HUDEP-2 (cell line): ENCODE measurements around the gene PACRG.
"Not testable (repeated sequence)": the region's sequence is repeated elsewhere in the genome, so short reads cannot be mapped to it uniquely, and the experiment has no call there.

Source experiments
- DNase-seq, 76 experiments: peaks; one replicate each; lab custom pipeline; 2025; ENCODE audit not compliant: unreplicated experiment in 76 of 76; lab: John Stamatoyannopoulos, UW

PACRG gene

GRCh38 chr6:163298079-163298830 lies 570.5 kb downstream of the PACRG start:
- no peak for DNase-seq

DNA sequence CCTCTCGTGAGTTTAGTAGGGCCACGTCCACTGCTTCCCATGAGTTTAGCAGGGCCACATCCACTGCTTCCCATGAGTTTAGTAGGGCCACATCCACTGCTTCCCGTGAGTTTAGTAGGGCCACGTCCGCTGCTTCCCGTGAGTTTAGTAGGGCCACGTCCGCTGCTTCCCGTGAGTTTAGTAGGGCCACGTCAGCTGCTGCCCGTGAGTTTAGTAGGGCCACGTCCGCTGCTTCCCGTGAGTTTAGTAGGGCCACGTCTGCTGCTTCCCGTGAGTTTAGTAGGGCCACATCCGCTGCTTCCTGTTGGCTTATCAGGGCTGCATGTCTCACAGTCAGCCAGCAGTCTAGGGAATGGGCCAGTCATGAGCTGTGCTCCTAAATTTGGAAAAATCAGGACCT lies 573.1 kb downstream of the PACRG start:
- no peak for DNase-seq

DNA sequence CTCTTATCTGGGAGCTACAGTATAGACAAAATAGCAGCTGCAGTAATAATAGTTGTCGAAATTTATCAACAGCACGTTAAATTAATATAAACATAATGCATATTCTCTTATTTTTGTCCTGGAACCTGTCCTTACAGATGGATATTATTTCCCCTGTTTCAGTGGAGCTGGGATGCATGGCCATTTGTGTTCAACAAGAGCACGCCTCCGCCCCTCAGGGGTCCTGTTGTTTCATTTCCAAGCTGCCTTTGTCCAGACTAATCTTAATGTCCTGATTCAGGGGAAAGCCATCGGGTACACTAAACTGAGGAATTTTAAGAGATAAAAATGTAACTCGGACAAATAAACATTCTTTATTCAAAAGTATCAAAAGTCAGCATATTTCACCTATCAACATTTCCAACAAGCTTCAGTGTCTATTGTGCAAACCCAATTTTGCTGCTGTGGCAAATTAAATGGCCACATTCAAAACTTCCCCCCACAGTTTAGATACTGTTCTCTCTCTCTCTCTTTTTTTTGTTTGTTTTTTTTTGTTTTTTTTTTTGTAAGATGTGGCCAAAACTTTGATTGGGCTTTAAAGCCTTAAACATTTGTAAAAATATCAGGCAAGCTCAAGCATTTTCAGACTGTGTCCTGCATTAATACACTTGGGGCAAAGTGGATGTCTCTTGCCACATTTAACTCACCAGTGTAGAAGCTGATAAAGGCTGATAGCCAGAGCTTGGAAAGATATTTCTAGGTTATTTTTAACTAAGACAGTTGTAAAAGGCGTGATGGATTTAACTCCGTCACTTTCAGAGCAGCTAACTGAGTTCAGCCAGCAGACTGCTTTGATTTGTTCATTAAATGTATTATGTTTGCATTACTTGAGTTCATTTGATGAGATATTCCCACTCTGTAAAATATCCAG lies 574.2 kb downstream of the PACRG start:
- DNase-seq, result no peak

GRCh38 chr6:163302747-163303146 lies 575.0 kb downstream of the PACRG start:
- DNase-seq, result no peak

DNA sequence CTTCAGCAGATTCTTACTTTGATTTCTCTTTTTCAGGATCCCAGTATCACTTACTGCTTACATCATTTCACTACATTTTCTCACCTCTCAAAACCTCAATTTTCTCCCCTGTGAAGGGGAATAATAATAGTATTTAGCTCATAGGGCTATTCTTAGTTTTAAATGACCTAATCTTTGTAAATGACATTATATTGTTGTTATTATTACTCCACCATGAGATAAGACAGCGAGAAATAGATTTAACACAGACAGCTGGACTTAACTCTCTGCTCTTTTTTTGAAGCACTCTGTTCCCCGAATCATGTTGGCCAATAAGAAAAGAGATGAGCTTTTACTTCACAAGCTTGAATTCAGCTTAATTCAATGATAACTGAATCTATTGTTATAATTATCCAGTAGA lies 578.2 kb downstream of the PACRG start:
- DNase-seq, result no peak

- DNase-seq, result no peak
Measured at GRCh38 chr6:163308629-163309440, 581.1 kb downstream of the PACRG start.

- DNase-seq, result no peak
Measured at GRCh38 chr6:163309491-163310026, 581.8 kb downstream of the PACRG start.

DNA sequence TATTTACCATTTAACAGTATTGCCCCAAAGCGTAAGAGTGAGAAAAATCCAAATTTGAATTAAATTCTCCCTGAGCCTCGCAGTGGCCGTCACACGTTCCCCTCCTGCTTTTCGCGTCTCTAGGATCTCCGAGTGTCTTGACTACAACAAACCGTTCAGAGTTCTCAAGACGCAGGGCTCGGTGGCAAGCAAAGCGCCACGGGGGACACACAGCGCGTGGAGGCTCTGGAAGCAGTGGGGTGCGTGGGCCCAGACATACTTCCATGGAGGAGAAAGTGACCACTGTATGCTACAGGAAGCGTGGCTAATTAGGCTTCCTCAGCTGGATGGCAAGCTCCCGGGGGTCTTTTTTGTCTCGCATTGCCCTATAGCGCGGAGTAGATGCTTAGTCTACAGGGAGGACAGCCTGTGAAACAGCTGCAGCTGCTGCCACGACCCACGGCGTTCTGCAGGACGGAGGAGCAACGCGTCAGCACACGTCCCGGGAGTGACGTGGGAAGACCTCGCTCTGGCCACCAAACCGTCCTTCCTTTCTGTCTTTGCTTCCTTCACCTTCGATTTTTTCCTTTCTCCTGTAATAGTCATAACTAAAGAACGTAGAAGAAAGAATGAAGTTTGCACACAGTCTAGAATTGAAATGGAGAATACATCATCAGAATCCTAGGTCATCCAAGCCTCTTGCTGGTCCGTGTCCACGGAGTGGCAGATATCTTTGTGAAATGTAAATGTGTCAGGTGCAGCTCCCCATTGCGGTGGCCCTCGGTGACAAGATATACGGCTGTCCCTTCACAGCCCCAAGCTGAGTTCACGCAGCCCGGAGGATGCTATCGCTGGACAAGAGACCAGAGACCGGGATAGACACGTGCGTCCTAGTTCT lies 582.6 kb downstream of the PACRG start:
- DNase-seq, result no peak

- no peak for DNase-seq
Measured at GRCh38 chr6:163310973-163311383, 583.2 kb downstream of the PACRG start.

DNA sequence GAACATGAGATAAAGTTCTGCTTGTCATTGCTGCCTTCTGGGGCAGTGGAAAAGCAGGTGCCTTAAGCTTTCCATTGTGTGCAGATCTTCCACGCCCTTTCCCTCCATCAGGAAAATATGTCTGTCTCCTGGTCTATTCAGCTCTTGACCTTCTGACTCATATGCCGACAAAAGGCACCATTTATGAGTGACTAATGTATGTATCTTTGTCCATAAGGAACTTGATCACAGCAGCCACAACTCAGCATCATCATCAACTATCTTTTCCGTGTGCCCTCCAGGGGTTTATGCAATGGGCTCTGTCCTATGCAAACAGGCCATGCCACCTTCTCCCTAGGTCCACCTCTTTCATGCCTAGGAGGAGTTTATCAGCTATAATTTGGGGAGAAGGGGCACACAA lies 584.1 kb downstream of the PACRG start:
- DNase-seq, result no peak

DNA sequence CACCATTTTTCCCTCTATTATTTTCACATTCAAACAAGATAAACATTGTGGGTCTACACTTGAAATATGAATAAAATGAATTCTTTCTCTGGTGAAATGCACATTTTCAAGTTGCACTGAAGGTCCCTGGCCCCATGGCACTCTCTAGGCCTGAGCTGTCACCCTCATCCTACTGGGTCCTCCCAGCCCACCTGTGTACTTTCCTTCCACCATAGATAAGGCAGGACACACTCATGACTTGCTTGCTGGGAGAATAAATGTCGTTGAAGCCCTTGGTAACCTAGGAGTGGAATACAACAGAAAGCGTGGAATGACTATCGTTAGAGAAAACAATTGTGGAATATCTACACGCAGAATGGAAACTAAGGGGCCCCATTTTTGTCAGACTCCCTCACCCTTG lies 585.8 kb downstream of the PACRG start:
- DNase-seq, result no peak

GRCh38 chr6:163313981-163314380 lies 586.2 kb downstream of the PACRG start:
- no peak for DNase-seq

DNA sequence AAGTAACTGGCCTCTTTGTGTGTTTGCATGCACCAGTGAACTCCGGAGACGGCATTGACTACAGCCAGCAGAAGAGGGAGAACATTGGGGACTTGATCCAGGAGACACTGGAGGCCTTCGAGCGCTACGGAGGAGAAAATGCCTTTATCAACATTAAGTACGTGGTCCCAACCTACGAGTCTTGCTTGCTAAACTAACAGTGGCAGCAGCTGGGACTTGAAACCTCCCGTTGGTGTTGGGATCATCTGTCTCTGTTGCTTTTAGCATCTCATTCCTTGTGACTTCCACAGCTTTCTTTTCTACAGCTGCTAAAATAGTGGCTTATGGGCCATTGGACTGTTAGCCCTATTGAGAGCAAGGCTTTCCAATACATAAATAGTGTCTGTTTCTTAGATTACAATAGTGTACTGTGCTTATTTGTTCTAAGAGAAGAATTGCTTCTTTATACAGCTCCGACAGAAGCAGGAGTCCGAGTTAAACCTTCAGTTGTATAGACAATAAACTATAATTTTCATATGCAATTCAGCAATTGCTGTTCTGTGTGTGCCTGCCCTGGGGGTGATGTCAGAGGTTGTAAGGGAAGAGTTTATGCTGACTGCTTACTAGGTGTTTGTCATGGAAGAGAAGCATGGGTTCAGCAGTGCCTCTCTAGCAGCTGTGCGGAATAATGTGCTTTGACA lies 587.2 kb downstream of the PACRG start:
- no peak for DNase-seq

- DNase-seq, result not testable (repeated sequence)
Measured at GRCh38 chr6:163316866-163317495, 589.2 kb downstream of the PACRG start.

DNA sequence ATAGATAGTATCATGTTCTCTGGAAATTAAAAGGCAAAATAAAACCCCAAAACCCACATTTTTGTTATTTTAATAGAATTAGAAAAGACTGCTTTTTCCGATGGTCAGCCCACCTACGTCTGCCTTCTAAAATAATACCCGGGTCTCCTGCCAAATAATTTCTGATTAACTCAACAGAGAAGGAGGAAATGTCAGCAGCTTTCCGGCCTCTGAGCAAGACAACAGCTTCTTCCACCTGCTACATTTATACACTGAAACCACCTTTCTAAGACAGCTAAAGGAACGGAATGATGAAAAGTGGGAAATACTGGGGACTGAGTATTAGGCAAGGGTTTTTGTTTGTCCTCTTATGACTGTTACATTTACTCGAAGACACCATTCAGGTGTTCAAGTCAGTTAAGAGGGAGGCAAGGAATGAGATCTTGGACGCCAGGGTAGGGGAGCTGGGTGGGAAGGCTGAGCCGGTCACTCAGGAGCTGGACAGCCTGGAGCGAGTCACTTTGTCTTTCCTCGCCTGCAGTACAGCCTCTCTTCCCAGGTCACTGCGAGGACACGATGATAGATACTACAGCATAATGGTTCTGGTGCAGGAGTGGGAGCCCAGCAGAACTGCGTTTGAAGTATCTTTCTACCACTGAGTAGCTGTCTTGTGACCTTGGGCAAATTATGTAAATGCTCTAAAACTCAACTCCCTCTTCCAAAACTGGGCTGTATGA lies 590.5 kb downstream of the PACRG start:
- DNase-seq, result no peak

DNA sequence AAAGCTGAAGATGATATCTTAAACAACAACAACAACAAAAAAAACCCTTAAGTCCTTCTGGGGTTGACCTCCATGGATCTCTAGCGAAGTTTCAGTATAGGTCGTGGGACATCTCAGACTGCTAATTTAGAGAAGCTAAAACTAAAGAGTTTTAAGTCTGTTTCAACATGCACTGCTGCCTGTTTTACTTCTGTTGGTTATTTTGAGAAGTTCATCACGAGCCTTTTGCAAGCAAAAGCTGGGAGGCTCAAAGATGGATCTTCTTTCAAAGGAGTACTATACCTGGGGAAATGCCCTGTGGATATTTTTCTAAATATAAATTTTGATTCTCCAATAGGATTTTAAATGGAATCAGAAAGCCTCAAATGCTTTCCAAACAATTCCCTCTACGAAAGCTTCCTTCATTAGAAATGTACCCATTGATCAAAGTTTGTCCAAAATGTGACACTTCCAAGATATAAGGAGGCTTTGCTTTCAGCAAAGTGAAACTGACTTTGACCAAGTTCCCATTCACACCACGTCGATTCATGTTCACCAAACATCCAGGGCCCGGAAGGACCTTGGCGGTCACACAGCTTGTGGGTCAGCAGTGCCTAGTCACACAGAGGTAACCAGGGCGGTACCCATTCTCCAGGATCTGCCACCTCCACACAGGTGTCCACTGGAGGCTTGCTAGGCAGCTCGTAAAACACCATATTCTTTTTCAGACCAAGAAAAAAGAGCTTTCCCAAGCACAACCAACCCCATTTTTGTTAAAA lies 592.0 kb downstream of the PACRG start:
- DNase-seq, result peak in 1 of 76 experiments; percentile 9

- no peak for DNase-seq
Measured at GRCh38 chr6:163320402-163320801, 592.6 kb downstream of the PACRG start.
